ENCODE results near the gene CAVIN3.
A peak's percentile ranks its signal among the peaks of the same experiment; 100 is the strongest.
"Not testable (repeated sequence)": the region's sequence is repeated elsewhere in the genome, so short reads cannot be mapped to it uniquely, and the experiment has no call there.

Gene CAVIN3

GRCh38 chr11:6323291-6323905 lies 3.1 kb upstream of the CAVIN3 start:
- DNase-seq, result no peak

GRCh38 chr11:6321961-6322362 lies 1.7 kb upstream of the CAVIN3 start:
- DNase-seq, result peak; percentile 12

GRCh38 chr11:6321356-6321755 lies 1.1 kb upstream of the CAVIN3 start:
- no peak for DNase-seq

- peak; percentile 23 for DNase-seq
These were observed 444 bp downstream of the CAVIN3 start for GRCh38 chr11:6319704-6320410.

- DNase-seq, result no peak
These were observed 1.1 kb downstream of the CAVIN3 start for GRCh38 chr11:6319001-6319703.

GRCh38 chr11:6318204-6318603 lies 2.1 kb downstream of the CAVIN3 start:
- DNase-seq, result no peak

GRCh38 chr11:6315811-6316425 lies 4.4 kb downstream of the CAVIN3 start:
- DNase-seq, result peak; percentile 19

- DNase-seq, result no peak
These were observed 8.2 kb downstream of the CAVIN3 start for GRCh38 chr11:6312106-6312505.

- DNase-seq, result no peak
These were observed 12.4 kb downstream of the CAVIN3 start for GRCh38 chr11:6307876-6308275.

GRCh38 chr11:6305297-6305696 lies 15.0 kb downstream of the CAVIN3 start:
- DNase-seq, result no peak

GRCh38 chr11:6303661-6304060 lies 16.6 kb downstream of the CAVIN3 start:
- no peak for DNase-seq

GRCh38 chr11:6301096-6301495 lies 19.2 kb downstream of the CAVIN3 start:
- DNase-seq, result no peak

GRCh38 chr11:6300325-6300724 lies 20.0 kb downstream of the CAVIN3 start:
- DNase-seq, result no peak

- no peak for DNase-seq
These were observed 21.7 kb downstream of the CAVIN3 start for GRCh38 chr11:6298605-6299004.

GRCh38 chr11:6297831-6298230 lies 22.5 kb downstream of the CAVIN3 start:
- no peak for DNase-seq

GRCh38 chr11:6285019-6285418 lies 35.3 kb downstream of the CAVIN3 start:
- no peak for DNase-seq

- DNase-seq, result no peak
These were observed 36.1 kb downstream of the CAVIN3 start for GRCh38 chr11:6284250-6284649.

- no peak for DNase-seq
These were observed 36.8 kb downstream of the CAVIN3 start for GRCh38 chr11:6283453-6284023.

GRCh38 chr11:6280809-6281208 lies 39.5 kb downstream of the CAVIN3 start:
- DNase-seq, result not testable (repeated sequence)

GRCh38 chr11:6273188-6273587 lies 47.1 kb downstream of the CAVIN3 start:
- no peak for DNase-seq

GRCh38 chr11:6271598-6271997 lies 48.7 kb downstream of the CAVIN3 start:
- DNase-seq, result no peak

GRCh38 chr11:6270584-6271246 lies 49.6 kb downstream of the CAVIN3 start:
- DNase-seq, result no peak

- no peak for DNase-seq
These were observed 50.3 kb downstream of the CAVIN3 start for GRCh38 chr11:6269994-6270393.
